HG03565 (cell line): ENCODE measurements around the gene GRIN3A.
"Not testable (repeated sequence)": the region's sequence is repeated elsewhere in the genome, so short reads cannot be mapped to it uniquely, and the experiment has no call there.

Source experiments
- ATAC-seq: cut with Tn5 transposase; IDR thresholded peaks from one replicate; pipeline ENCODE4 v1.9.1; 2021; ENCODE audit warnings: mild to moderate bottlenecking, moderate library complexity; ENCODE audit not compliant: unreplicated experiment

The GRIN3A gene

DNA sequence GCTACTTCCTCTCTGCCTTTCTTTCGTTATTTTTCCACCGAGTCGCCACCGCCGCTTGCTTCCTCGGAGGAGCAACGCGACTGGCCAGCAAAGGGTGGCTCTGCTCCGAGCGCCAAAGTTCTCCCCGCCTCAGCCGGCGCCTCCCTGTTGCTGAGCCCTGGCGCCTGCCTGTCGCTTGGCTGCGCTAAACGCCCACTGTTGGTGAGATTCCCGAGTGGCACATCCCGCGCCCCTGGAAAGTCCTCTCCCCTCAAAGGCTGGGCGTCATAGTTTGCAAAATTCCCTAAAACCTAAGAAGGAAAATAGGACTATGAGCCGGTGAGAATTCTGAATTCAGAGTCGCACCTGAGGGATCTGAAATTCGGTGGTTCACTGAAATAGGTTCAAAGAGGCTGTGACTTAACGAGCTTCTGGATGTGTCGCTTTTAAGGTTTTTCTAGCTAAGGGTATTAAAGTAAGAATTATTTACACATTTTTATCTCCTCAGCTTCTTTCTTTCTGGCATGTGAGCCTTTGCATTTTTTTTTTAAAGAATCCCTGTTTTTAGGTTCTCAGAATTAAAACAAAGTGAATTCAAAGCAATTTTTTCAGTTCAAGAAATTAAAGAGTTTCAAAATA lies at the start of gene GRIN3A:
Gene GRIN3A (minus strand): TSS at position 82 of the 618 bp plus-strand sequence. CDS start 668 bp downstream, outside the sequence.
- no peak for ATAC-seq

DNA sequence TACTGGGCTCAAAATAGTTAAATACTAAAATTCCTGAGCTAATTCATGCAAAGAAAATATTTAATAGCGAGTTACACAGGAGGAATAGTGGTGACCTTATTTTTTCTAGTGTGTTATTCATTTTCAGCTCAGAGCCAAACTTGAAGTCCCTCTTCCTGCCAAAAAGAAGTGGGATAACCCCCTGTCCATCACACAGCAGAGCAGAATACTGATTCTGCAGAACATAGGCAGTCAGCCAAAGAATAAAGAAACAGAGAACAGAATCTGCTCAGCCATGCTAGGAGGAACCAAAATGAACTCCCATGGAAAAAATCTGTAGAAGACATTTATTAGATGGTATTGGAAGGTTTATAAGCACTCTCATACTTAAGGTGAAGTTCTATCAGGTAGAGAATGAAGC lies 49.4 kb upstream of the GRIN3A start:
- ATAC-seq, result no peak

DNA sequence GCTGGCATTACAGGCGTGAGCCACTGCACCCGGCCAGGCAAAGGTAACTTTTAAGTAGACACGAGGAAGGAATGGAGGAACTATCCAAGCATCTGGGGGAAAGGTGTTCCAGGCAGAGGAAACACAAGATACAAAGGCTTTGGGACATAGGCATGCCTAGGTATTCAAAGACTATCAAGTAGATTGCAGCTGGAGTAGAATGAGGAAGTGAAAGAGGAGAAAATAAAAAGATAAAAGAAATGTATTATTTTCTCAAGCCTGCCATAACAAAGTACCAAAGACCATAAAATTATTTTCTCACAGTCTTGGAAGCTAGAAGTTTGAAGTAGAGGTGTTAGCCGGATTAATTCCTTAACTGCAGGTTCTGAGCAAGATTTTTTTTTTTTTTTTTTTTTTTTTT lies 39.9 kb upstream of the GRIN3A start:
- ATAC-seq, result no peak

DNA sequence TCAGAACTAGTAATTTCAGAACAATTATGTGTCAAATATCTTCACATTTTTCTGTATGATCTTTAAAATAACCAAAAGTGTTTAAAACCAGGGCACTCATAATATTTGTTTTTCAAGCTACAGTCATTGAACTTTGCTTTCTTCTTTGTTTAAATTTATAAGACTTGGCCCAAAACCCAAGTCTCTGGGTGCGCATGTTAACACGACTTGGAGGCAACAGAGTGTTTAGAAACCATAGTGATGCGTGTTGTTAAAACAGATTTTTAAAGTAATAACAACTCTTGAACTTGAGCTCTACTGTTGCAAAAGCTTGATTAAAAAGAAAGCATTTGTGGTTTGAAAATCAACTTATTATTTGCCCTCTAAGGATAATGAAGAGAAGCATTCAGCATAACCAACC lies 26.0 kb upstream of the GRIN3A start:
- ATAC-seq, result no peak

DNA sequence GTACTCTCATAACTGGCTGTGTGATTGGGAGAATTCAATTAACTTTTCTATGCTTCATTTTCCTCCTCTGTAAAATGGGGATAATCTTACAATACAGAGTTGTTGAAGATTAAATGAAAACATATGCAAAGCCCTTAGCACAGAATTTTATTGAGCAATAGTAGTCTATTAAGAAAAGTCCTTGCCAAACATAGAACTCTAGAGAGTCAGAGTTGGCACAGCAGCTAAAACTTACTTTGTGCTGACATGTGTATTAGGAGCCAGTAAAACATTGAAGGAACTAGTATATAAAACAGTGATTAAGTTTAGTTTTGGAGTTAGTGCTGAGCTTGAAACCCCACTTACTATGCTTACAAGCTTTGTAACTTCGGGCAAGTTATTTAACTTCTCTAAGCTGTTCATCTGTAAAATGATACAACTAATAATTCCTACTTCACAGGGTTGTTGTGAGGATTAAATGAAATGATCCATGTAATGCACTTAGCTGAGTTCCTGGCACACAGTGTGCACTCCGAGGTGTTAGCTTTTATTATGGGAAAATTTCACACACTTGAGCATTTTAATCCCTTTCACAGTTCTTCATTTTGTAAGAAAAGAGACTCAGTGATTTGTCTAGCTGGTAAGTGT lies 20.0 kb upstream of the GRIN3A start:
- no peak for ATAC-seq

DNA sequence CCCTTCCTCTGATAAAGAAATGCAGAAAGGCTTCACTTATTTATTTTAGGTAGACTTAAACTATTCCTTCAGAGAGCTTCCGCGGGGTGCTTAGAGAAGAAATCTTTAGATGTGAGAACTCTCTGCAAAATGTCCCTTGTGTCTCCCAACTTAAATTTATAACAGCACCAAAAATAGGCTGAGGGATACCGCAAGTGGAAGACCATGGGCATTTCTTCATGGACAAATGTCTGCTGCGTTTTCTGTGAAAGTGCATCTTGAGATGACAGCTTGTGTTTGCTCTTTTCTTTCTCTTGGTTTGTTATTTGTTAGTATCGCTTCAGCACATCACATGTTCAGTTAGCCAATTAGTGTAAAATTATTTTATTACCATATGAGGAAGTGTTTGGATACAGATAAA lies 15.3 kb upstream of the GRIN3A start:
- no peak for ATAC-seq

DNA sequence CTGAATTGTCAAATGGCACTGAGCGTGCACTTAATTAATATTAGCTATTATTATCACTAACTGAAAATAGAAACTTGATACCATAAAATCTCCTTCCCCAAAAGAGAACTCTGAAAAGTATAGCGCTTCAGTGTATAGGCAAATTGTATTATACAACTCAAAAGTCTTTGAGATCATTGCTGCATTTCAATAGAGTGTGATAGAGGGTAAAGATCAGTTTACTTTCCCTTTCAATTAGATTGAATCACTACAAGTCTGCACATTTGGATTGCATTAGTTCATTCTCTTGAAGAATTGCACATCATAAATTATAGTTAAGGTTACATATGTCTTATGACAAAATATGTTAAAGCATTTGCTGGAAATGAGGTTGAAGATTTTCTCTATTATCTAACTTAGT lies 13.4 kb upstream of the GRIN3A start:
- no peak for ATAC-seq

DNA sequence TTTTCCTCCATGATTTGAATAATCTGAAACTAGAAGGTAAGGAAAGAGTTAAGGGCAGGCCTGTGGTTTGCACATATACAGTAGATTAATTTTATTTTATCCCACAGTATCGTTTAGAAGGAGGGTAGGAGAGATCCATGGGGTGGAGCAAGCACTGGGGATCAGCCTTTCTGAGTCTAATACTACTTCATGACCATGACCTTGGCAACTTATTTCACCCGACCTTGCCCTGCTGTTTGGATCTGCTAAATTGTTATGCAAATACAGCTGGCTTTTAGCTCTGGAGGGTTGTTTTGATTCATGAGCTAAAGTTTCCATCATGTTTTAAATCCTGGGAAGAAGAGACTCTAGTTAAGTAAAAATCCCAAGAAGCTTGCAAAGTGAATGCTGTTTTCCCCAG lies 864 bp upstream of the GRIN3A start:
- no peak for ATAC-seq

DNA sequence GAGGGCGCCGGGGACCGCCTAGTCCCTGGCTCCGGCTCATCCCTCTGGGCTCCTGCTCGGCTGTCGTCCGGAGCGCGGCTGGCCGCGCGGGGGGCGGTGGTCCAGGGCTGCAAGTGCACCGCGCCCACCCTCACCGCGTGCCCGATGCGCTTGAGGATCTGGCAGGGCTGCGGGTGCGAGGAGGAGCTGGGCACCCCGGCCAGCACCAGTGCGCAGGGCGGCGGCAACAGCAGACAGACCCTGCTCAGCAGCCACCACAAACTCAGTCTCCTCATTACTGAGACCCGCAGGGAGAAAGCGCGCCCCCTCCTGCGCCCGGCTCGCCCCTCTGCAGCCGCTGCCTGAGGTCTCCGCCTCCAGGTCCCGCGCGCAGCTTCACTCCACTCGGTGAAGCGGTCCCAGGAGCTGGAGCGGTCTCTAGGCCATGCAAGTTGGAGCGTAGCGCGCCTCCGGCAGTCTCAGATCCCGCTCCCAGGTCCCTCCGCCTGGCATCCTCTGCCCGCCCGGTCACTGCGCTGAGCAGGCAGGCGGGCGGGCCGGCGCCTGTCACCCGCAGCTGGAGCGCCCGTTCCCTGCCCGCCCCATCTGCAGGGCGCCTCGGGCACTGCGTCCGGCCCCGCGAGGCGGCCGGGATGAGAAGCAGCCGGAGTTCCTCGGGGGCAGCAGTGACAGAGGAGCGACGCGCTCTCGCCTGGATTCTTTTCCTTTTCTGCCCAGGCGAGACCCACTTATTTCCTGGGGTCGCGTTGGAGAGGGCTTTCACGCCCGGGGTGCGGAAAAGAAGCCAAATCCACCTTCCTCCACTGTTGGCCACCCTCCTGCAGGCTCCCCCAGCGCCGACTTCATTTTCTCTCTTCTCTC lies 512 bp downstream of the GRIN3A start:
- ATAC-seq, result no peak

DNA sequence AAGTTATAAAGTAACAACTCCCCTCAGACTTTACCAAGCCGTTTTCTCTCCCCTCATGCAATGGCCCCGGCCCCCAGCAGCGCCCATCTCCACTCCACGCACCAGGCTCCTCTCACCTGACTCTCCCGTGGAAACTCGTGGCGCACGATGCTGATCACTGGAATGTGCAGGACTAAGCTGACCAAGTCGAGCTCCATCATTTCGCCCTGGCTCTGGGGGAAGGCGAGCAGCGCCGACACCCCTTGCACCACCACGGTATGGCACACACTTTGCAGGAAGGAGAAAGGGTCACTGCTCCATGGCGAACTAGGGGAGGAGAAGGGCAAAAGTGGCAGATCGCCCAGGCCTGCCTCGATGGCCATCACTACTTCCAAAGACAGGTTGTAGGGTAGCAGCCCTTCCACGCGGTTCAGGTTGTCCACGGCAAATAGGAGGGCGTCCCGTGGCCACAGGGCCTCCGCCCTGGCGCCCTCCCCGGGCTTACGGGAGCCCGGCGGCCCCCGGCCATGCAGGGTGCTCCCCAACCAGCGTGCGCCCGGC lies 1.2 kb downstream of the GRIN3A start:
- ATAC-seq, result no peak

DNA sequence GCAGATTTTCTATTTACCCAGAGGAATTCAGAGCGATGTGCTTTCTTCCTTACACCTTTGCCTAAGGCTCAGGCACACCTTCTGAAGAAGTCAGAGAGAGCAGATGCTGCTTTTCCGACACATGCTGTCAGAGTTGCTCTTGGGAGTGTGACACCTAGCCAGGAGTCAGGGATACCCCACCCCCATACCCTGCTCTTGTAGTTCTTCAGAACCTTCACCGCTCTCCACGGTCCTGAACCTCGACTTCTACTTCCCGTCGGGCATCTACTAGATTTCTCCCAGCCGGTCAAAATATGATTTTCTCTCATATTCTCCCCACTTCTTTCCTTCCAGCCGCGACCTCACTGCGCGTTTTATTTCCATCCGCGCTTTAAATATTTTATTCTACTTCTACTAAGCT lies 1.7 kb downstream of the GRIN3A start:
- ATAC-seq, result no peak

DNA sequence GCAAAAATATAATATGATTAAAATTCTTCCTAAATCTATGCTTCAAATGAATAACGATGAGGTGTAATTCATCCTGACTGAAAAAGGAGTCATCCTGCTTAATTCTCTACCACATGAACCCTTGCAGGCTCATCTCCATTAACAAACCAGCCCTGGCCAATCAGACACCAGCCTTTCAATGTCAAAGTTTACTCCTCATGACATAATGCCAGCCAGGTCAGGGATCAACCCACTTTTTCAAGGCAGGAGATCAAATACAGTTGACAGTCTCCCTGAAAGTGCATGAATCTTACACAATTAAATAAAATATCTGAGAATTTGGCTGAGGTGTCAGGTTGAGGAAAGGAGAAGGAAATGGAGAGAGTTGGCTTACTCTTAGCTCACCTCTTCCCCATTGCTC lies 7.0 kb downstream of the GRIN3A start:
- no peak for ATAC-seq

DNA sequence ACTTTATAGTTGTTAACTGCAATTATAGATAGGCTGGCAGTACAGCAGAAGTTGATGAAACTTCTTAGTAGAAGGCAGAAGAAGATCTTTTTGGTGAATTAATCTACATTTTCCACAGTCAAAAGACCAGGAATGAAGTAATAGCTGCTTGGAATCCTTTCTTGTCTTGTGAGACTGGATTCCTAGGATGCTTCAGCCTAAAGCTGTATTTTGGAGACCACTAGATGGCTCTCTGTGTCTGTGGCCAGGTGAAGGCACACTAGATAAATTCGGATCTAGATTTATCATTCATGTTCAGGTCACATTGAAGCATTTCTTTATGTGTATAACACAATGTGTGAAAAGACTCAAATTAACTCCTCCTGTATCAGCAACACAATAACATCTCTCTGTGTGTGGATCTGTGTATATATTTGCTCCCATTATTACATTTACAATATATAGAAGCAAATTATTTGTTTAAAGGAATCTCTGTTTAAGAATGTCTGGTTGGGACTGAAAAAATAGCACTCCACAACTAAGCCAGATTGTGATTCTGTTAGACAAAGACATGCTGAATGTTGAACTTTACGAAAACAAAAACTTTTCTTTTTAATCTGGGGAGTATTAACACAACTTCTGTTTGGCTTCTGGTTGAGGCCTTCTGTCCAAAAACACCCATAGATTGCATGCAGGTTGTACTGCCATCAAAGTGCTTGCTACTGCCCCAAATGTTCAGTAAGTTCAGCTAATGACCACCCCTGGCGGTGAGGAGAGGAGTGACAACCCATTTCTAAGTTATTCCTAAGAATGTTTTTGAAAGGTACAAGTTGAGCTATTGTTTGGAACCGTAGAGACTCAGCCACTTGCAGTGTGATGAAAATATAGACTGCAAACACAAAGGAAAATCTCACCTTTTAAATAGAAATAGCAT lies 10.6 kb downstream of the GRIN3A start:
- peak; percentile 96 for ATAC-seq

DNA sequence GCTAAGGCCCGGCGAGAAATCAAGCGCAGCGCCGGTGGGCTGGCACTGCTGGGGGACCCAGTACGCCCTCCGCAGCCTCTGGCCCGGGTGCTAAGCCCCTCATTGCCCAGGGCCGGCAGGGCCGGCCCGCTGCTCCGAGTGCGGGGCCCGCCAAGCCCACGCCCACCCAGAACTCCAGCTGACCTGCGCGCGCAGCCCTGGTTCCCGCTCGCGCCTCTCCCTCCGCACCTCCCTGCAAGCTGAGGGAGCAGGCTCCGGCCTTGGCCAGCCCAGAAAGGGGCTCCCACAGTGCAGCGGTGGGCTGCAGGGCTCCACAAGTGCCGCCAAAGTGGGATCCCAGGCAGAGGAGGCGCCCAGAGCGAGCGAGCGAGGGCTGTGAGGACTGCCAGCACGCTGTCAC lies 14.2 kb downstream of the GRIN3A start:
- ATAC-seq, result not testable (repeated sequence)

DNA sequence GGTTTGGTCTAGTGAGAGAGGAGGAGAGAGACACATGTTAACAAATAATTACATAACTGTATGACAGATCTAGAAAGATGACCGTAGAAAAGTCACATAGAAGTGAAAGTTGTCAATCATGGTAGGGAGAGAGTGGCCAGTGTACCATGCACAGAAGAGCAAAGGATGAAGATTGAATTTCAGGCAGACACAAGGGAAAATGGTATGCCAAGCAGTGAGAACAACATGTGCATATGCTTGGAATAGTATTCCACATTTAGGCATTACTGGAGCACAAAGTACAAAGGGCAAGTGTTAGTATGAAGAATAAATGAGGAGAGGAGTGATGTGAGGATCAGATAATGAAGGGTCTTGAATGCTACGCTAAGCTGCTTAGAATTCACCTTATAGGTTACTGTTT lies 20.3 kb downstream of the GRIN3A start:
- no peak for ATAC-seq

DNA sequence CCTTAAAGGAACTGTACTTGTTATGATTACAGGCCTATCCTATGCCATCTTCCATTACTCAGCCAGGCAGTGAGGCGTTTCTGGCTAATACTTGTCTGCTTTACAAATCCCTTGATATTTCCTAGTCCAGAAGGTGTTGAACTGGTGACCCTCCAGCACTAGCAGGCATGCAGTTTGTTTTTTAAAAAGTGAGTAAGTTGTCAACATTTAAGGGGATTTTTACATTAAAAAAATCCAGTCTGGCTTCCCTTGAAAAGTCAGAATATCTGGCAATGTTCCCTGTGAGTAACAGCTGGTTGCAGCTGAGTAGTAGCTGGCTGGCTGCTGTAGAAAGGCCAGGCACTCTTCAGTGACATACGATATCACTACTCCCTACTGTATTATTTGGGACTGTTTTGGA lies 21.8 kb downstream of the GRIN3A start:
- ATAC-seq, result no peak

DNA sequence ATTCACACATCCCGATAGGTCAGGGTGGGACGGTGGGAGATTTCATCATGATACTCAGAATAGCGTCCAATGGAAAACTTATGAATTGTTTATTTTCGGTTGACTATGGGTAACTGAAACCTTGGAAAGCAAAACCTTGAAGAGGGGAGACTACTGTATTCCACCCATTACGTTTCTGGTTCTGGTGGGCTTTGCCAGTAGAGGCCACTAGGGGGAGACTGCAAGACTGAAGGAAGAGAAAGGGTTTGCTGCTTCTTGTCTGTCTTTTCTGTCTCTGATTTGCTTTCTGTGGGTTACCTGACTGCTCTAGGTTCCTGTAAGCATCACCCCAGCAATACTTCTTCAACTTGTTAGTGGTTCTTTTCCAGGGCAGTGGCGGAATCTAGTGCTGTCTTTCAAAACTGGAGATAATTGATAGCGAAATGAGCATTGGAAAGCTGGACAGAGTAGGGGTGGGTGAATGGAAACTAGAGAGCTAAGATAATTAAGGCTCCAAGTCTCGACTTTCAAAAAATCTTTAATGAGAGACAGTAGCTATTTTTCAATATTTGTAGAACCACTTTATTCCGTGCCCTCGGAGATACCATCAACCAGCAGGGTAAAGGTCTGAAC lies 27.0 kb downstream of the GRIN3A start:
- ATAC-seq, result peak; percentile 83

DNA sequence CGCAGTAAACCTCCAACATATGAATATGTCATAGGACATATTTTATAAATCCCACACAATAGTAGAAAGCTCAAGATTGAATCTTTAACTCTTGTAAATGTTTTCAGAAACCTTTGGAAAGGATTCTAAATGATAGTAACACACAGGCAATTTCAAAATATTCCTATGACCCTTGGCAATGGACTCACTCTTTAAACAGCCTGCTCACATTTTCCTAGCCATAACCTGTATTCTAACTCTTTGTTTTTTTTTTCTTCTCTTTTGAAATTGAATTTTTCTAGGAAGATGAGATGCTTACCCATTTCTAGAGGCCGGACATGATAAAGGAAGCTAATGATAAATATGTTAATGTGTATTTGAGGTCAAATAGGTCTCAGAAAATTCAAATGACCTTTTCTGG lies 29.6 kb downstream of the GRIN3A start:
- ATAC-seq, result no peak

DNA sequence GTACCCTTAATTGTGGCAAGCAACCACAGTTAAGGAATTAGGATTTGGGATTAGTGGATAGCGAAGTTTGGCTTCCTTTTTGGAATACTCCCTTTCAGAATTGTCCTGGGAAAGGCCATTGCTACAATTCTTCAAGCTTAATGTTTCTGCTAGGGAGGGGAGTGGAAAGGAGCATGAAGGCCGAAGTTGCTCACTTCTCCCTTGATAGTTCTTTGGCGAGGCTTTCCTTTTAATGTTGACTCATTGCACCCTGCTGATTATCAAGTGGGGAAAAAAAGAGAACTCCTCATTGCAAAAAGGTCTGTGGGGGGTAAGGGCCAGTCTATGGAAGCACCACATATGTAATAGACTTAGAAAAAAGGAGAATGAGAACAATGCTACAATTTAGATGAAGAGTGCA lies 30.7 kb downstream of the GRIN3A start:
- no peak for ATAC-seq

DNA sequence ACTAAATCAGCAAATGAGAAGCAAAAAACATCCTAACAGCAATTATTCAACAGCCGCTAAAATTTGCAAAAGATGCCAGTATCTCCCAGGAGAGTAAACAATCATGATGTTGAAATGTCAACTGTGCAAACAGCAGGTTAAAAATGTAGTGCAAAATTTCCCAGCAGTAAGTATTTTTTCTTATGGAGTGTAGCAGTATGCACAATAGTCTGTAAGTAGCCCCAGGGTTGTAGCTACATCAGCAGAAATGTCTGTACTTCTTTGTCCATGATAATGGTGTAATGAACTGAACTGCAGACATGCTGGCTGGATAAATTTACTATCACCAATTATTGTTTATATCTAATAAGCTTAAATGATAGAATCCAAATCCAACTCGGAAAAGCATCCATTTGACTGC lies 31.4 kb downstream of the GRIN3A start:
- no peak for ATAC-seq
